Mucosa of rectum (tissue), 2 donors: ENCODE data around the gene DUSP12.

Source experiments
- H3K27ac ChIP-seq, 2 donors: one replicate each; pipeline ENCODE4 v1.7.0; 2013; ENCODE audit warnings: inconsistent platforms in 2 of 2, low read depth in 2 of 2, low read length in 2 of 2
- H3K27me3 ChIP-seq, 2 donors: one replicate each; pipeline ENCODE4 v1.7.0; 2013; ENCODE audit warnings: low read length in 2 of 2; ENCODE audit not compliant: control insufficient read depth in 2 of 2, insufficient read depth in 2 of 2
- H3K36me3 ChIP-seq, 2 donors: one replicate each; pipeline ENCODE4 v1.7.0; 2013; ENCODE audit warnings: low read length in 2 of 2; ENCODE audit not compliant: control insufficient read depth in 2 of 2, insufficient read depth in 2 of 2
- H3K4me1 ChIP-seq, 2 donors: one replicate each; pipeline ENCODE4 v1.7.0; 2013; ENCODE audit warnings: low read length in 2 of 2, mild to moderate bottlenecking in 1 of 2; ENCODE audit not compliant: control insufficient read depth in 2 of 2, insufficient read depth in 2 of 2
- H3K4me3 ChIP-seq, 2 donors: one replicate each; pipeline ENCODE4 v1.7.0; 2013; ENCODE audit warnings: low read length in 2 of 2
- H3K9ac ChIP-seq, 2 donors: one replicate each; pipeline ENCODE4 v1.7.0; 2013; ENCODE audit warnings: low read length in 2 of 2, low read depth in 1 of 2, mild to moderate bottlenecking in 1 of 2
- H3K9me3 ChIP-seq, 2 donors: one replicate each; pipeline ENCODE4 v1.7.0; 2013; ENCODE audit warnings: low read length in 2 of 2; ENCODE audit not compliant: control insufficient read depth in 2 of 2
- donor health status: healthy.
- donor health status: Normal muscosa, but diverticular disease.

Gene DUSP12

DNA sequence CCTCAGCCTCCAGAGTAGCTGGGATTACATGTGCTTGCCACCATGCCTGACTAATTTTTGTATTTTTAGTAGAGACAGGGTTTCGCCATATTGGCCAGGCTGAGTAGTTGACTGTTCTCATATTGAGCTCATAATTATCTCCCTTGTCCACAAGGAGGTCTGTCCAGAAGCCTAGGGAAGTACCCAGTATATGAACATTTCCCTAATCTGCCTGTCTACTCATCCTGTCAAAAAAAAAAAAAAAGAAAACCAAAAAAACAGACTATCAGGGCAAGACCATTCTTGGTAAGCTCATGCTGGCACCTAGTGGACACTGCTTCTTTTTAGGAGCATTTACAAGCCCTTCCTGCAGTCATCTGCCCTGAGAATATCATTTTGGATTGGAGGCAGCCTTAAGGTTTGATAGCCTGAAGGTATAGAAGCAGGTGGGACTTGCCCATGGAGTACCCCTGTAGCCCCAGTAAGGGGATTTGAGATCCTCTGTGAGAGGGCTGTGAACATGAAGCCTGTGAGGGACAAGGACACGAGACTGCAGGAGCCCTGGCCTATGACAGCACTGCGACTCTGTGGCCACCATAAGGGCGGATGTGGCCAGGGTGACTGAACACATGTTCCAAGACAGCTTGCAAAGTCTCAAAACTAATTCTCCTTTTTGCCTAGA is 10.8 kb upstream of the DUSP12 start:
- no peaks in the 10 kb centered on the region for H3K27me3 ChIP-seq
- peaks cover 0 to 4% of the 10 kb centered on the region in 2 donors for H3K4me1 ChIP-seq
- no peaks in the 10 kb centered on the region for H3K36me3 ChIP-seq
- H3K4me3 ChIP-seq, result no peak overlapping the region
- no peak overlapping the region for H3K9ac ChIP-seq
- H3K9me3 ChIP-seq, result no peaks in the 10 kb centered on the region
- H3K27ac ChIP-seq, result peak overlapping the region; percentile 45 to 69

- Histone ChIP-seq H3K36me3 (no peaks in the 10 kb centered on the region), H3K27ac (peak overlapping the region; percentile 45 to 69), H3K4me1 (peaks cover 0 to 4% of the 10 kb centered on the region in 2 donors), H3K9me3 (no peaks in the 10 kb centered on the region), H3K9ac (no peak overlapping the region), H3K27me3 (no peaks in the 10 kb centered on the region), H3K4me3 (no peak overlapping the region)
Observed at GRCh38 chr1:161739865-161740566, 9.6 kb upstream of the DUSP12 start.

- Histone ChIP-seq H3K9ac (no peak overlapping the region), H3K4me1 (peaks cover 0 to 4% of the 10 kb centered on the region in 2 donors), H3K27me3 (no peaks in the 10 kb centered on the region), H3K4me3 (no peak overlapping the region), H3K36me3 (no peaks in the 10 kb centered on the region), H3K27ac (peak overlapping the region; percentile 35 to 41), H3K9me3 (no peaks in the 10 kb centered on the region)
Observed at GRCh38 chr1:161740921-161741320, 8.7 kb upstream of the DUSP12 start.

DNA sequence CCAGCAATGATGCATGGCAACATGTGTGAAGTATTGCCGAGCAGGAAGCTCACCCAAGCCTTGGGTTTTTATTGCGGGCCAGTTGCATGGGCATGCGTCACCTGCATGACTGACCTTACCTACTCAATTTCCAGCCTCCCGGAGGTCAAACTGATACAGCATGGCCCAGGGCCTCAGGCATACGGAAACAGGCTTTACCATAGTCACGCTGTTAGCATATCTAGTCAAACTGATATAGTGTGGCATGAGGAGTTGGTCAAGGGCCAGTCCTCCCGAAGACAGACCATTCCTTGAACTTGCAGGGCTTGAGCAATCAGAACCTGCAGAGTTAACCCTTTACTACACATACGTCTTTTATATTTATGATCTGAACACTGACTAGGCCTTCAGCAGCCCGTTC is 6.4 kb upstream of the DUSP12 start:
- H3K9me3 ChIP-seq, result no peaks in the 10 kb centered on the region
- no peak overlapping the region for H3K9ac ChIP-seq
- H3K4me3 ChIP-seq, result no peak overlapping the region
- H3K27ac ChIP-seq, result no peak overlapping the region
- no peaks in the 10 kb centered on the region for H3K27me3 ChIP-seq
- H3K36me3 ChIP-seq, result no peaks in the 10 kb centered on the region
- peaks cover 0 to 4% of the 10 kb centered on the region in 2 donors for H3K4me1 ChIP-seq

GRCh38 chr1:161747801-161748200 is 1.8 kb upstream of the DUSP12 start:
- Histone ChIP-seq H3K27me3 (no peaks in the 10 kb centered on the region), H3K9ac (no peak overlapping the region), H3K9me3 (no peaks in the 10 kb centered on the region), H3K27ac (no peak overlapping the region), H3K4me1 (peaks cover 6 to 8% of the 10 kb centered on the region in 2 donors), H3K36me3 (peaks cover 6% of the 10 kb centered on the region in 2 donors), H3K4me3 (no peak overlapping the region)

- Histone ChIP-seq H3K27ac (no peak overlapping the region), H3K9ac (no peak overlapping the region), H3K27me3 (no peaks in the 10 kb centered on the region), H3K36me3 (peaks cover 0 to 4% of the 10 kb centered on the region in 2 donors), H3K9me3 (no peaks in the 10 kb centered on the region), H3K4me1 (peaks cover 3 to 13% of the 10 kb centered on the region in 2 donors), H3K4me3 (no peak overlapping the region)
Observed at GRCh38 chr1:161763522-161764098, 14.0 kb downstream of the DUSP12 start.

DNA sequence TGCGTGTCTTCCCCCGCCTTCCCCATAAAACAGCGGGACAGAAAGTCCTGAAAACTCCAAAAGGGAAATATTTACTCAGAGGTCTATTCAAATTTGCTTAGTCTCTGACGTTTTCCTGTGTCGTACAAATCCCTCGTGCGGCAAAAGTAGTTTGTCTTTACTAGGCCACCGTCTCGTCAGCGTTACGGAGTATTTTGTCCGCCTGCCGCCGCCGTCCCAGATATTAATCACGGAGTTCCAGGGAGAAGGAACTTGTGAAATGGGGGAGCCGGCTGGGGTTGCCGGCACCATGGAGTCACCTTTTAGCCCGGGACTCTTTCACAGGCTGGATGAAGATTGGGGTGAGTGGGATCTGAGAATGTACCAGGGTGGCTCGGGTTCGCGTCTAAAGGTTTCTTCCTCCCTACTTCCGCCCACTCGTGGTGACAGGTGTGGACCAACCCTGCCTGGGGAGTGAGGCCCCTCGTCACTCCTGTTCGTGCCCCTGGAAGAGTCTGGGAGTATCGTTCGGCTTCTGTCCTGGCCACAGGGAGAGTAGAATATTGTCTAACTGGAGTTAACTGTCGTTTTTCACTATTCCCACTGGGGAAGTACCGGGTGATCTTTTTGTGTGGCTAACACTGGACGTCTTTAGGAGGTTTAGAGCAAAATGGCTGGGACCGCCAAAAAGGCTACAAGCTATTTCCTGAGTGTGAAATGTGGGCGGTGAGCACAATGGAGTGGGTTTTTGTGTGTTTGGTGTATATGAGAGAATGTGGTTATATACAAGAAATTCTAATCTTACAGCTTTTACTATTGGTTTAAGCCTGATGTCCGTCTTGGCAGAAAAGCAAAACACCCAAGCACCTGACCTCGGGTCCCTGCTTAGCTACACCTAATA is 16.8 kb downstream of the DUSP12 start, which contains the start of gene ATF6:
Gene ATF6, plus strand, starts transcription at position 219 of the 880 bp plus-strand sequence. Its CDS starts 41 bp downstream, at position 260.
- Histone ChIP-seq H3K36me3 (no peaks in the 10 kb centered on the region), H3K4me3 (peak within 1 kb of the TSS; percentile 98 to 100), H3K27me3 (no peaks in the 10 kb centered on the region), H3K9me3 (no peaks in the 10 kb centered on the region), H3K4me1 (peaks cover 3 to 13% of the 10 kb centered on the region in 2 donors), H3K9ac (peak within 1 kb of the TSS; percentile 93 to 96), H3K27ac (peak within 1 kb of the TSS; percentile 83 to 88)

GRCh38 chr1:161768461-161768860 is 18.9 kb downstream of the DUSP12 start:
- no peaks in the 10 kb centered on the region for H3K27me3 ChIP-seq
- H3K9me3 ChIP-seq, result no peaks in the 10 kb centered on the region
- no peak overlapping the region for H3K27ac ChIP-seq
- H3K4me1 ChIP-seq, result peaks cover 3 to 16% of the 10 kb centered on the region in 2 donors
- H3K4me3 ChIP-seq, result no peak overlapping the region
- H3K36me3 ChIP-seq, result no peaks in the 10 kb centered on the region
- no peak overlapping the region for H3K9ac ChIP-seq

DNA sequence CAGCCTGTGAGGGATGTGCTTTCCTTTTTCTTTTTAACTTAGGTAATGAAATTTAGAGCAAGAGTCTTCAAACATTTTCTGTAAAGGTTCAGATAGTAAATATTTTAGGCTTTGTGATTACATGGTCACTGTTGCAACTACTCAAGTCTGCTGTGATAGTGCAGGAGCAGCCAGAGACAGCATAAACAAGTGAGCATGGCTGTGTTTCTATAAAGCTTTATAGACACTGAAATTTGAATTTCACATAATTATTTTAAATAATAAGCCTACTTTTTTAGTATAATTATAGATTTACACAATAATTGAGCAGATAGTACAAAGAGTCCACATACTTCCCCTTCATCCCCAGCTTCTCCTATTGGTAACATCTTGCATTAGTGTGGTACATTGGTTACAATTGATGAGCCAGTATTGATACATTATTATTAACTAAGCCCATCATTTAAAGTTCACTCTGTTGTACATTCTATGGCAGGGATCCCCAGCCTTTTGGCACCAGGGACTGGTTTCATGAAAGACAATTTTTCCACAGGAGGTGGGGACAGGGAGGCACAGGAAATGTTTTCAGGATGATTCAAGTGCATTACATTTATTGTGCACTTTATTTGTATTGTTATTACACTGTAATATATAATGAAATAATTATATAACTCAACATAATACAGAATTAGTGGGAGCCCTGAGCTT is 19.5 kb downstream of the DUSP12 start:
- Histone ChIP-seq H3K9me3 (no peaks in the 10 kb centered on the region), H3K9ac (no peak overlapping the region), H3K36me3 (no peaks in the 10 kb centered on the region), H3K4me3 (no peak overlapping the region), H3K27me3 (no peaks in the 10 kb centered on the region), H3K27ac (no peak overlapping the region), H3K4me1 (peaks cover 3 to 16% of the 10 kb centered on the region in 2 donors)
